Testis (tissue), 3 donors: ENCODE data around the gene ANO9. TPM values are rescaled to one million over a fixed set of nuclear protein-coding genes. Genes with fewer than 3 reads are reported as not detected.
"Not testable (repeated sequence)": the region's sequence is repeated elsewhere in the genome, so short reads cannot be mapped to it uniquely, and the experiment has no call there.

Experiments used
- DNase-seq: peaks from one replicate; pipeline ENCODE4 v3.0.0-alpha.2; 2019
- H3K27ac ChIP-seq, 2 donors: fragments of 200-600 bp; sonication (generic); one replicate each; pipeline ENCODE4 v1.5.1; 2019
- H3K27me3 ChIP-seq: fragments of 200-600 bp; sonication (generic); one replicate; pipeline ENCODE4 v1.5.1; 2019
- H3K36me3 ChIP-seq: fragments of 200-600 bp; sonication (generic); one replicate; pipeline ENCODE4 v1.5.1; 2017; ENCODE audit warnings: low read depth; ENCODE audit errors: missing control alignments
- H3K4me1 ChIP-seq: fragments of 200-600 bp; sonication (generic); one replicate; pipeline ENCODE4 v1.5.1; 2019
- H3K4me3 ChIP-seq, 2 donors: fragments of 200-600 bp; sonication (generic); one replicate each; pipeline ENCODE4 v1.5.1; 2017 to 2019
- H3K9me3 ChIP-seq: fragments of 200-600 bp; sonication (generic); one replicate; pipeline ENCODE4 v1.5.1; 2017
- CTCF ChIP-seq, 3 experiments: fragments of 450-650 bp in 2 of 3; fragments of 200-600 bp in 1 of 3; sonication (generic) in 1 of 3; IDR thresholded peaks; one replicate each; pipeline ENCODE4 v1.5.1; 2016 to 2019; ENCODE audit warnings: antibody characterized with exemption in 3 of 3, mild to moderate bottlenecking in 2 of 3, moderate library complexity in 1 of 3
- POLR2A ChIP-seq: fragments of 450-650 bp; IDR thresholded peaks from one replicate; pipeline ENCODE4 v1.6.1; 2017; ENCODE audit warnings: antibody characterized with exemption, mild to moderate bottlenecking, moderate library complexity
- WGBS, 2 donors: methylation state at CpG; one replicate each; pipeline ENCODE4 v1.1.5; 2018; 5-methylcytosine and 5-hydroxymethylcytosine counted together
- intact Hi-C: fragments of 100-400 bp; cut with DNase I; formaldehyde crosslinking; loops from one replicate; pipeline ENCODE4 v1.15.1; 2023; ENCODE audit warnings: low total_unique reads
- polyA plus RNA-seq: library from polyadenylated mRNA; stranded (reverse); fragments of 350-450 nt; fragmentation: Illumina TruSeq; extraction: RNeasy Lipid Tissue Mini Kit (QIAGEN cat#74804); gene quantifications from one replicate; pipeline ENCODE4 v1.2.3, GENCODE V29; 2014; ENCODE audit warnings: low read depth, low replicate concordance; ENCODE audit not compliant: insufficient read depth
- total RNA-seq, 2 donors: library from RNA; depleted of rRNA; stranded (reverse); fragments of >200 nt; gene quantifications; one replicate each; pipeline ENCODE4 v1.2.3, GENCODE V29; 2016

ANO9 gene
- total and polyA plus RNA-seq, 3 donors from 2014 or later: 1.6 to 2.9 (median 1.9) TPM

DNA sequence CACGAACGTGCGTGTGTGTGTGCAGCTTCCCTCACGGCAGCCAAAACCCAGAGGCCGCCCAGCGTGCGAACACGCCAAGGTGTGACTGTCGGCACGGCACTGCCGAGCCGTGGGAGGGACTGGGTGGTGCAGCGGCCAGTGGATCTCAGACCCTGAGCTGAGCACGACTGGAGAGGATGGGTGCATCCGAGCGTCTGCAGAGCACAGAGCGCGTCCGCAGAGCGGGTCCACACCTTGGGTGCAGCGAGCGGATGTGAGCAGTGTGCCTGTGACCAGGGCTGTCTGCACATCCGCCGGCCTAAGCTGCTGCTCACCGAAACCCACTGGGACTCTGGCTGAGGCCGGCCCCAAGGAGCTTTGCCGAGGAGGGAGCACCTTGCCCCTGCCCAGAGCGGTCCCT lies 31.0 kb upstream of the ANO9 start:
- no peaks in the 10 kb centered on the region for H3K36me3 ChIP-seq
- 85 to 92% methylated on average over 12 to 28 of the region's 28 CpGs for WGBS, 2 donors
- H3K4me3 ChIP-seq: no peak overlapping the region
- no peak for TF ChIP-seq CTCF (IDR thresholded peaks at IDR 0.05)
- no peak for TF ChIP-seq POLR2A
- no peak overlapping the region for H3K27ac ChIP-seq
- no peak for DNase-seq
- H3K27me3 ChIP-seq: no peaks in the 10 kb centered on the region
- intact Hi-C loops: no loop called here
- peaks cover 22% of the 10 kb centered on the region for H3K4me1 ChIP-seq
- H3K9me3 ChIP-seq: no peaks in the 10 kb centered on the region

DNA sequence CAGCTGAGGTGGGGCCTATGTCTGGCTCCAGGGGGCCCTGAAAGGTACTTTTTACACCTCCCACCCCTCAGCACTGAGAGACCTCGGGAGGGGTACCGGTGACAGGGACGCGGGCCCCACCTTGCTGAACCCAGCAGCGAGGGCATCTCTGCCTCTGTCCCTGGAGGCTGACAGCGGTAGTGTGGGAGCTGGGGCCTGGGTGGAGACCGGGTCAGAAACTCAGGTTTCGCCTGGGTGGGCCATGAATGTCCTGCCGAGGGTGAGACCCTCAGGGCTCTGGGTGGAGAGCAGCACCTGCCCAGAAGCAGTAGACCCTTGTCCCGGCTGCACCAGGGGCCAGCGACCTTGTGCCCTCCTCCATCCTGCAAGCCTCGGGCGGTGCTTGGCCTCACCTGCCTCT lies 30.5 kb upstream of the ANO9 start:
- H3K4me1 ChIP-seq: peaks cover 21% of the 10 kb centered on the region
- intact Hi-C loops: no loop called here
- H3K27me3 ChIP-seq: no peaks in the 10 kb centered on the region
- TF ChIP-seq POLR2A: no peak
- H3K36me3 ChIP-seq: no peaks in the 10 kb centered on the region
- H3K9me3 ChIP-seq: no peaks in the 10 kb centered on the region
- DNase-seq: no peak
- 91 to 93% methylated on average over 3 to 13 of the region's 13 CpGs for WGBS, 2 donors
- no peak overlapping the region for H3K4me3 ChIP-seq
- no peak overlapping the region for H3K27ac ChIP-seq

DNA sequence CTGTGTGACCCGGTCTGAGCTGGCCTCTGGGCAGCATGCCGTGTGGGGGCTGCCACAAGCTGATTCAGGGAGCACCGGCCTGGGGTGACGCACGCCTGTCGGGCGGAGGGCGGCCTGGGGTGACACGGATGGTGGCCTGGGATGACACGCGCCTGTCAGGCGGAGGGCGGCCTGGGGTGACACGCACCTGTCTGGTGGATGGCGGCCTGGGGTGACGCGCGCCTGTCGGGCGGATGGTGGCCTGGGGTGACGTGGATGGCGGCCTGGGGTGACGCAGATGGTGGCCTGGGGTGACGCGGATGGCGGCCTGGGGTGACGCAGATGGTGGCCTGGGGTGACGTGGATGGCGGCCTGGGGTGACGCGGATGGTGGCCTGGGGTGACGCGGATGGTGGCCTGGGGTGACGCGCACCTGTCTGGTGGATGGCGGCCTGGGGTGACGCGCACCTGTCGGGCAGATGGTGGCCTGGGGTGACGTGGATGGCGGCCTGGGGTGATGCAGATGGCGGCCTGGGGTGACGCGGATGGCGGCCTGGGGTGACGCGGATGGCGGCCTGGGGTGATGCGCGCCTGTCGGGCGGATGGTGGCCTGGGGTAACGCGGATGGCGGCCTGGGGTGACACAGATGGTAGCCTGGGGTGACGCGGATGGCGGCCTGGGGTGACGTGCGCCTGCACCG lies 29.8 kb upstream of the ANO9 start:
- Histone ChIP-seq H3K27me3 (no peaks in the 10 kb centered on the region), H3K9me3 (no peaks in the 10 kb centered on the region), H3K4me3 (no peak overlapping the region), H3K27ac (no peak overlapping the region), H3K4me1 (peaks cover 18% of the 10 kb centered on the region), H3K36me3 (no peaks in the 10 kb centered on the region)
- 91 to 95% methylated on average over 54 to 61 of the region's 61 CpGs for WGBS, 2 donors
- TF ChIP-seq CTCF (IDR thresholded peaks at IDR 0.05) (no peak), POLR2A (no peak)
- DNase-seq: no peak
- intact Hi-C loops: no loop called here

DNA sequence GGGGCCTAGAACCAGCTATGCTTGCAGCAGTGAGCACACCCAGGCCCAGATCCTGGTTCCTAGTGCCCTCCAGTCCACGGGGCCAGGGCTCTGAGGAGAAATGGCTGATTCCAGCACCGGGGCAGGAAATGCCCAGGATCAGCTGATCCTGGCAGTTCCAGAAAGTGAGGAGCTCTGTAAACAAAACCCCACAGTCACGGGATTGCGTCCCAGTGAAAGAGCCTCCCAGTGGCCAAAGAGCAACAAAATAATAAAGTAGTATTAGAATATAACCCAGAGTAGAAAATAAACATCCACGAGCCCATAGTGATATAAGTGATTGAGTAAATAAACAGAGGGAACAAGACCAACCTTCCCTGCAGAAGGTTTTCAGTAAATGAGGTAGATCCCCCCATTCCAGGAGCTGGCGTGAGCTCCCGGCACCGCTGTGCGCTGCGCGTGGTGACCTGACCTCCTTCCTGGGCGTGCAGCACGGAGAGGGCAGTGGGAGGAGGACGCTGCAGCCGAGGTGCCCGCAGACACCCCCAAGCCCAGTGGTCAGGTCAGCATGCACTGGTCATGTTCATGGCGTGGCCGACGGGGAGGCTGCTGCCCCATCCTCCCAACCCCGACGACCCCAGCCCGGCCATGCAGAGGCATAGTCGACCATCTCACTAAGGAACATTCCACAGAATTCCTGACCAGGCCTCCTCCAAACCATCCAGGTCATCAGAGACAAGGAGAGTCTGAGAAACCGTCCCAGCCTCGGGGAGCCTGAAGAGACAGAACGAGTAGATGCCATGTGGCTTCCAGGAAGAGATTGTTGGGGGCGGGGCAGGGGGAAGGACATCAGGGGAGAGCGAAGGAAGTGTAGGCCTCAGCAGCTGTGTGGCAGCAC lies 28.1 kb upstream of the ANO9 start:
- H3K4me3 ChIP-seq: no peak overlapping the region
- H3K4me1 ChIP-seq: peaks cover 18% of the 10 kb centered on the region
- H3K27me3 ChIP-seq: no peaks in the 10 kb centered on the region
- no peaks in the 10 kb centered on the region for H3K36me3 ChIP-seq
- peak overlapping the region; percentile 66 to 90 for H3K27ac ChIP-seq
- intact Hi-C loops: no loop called here
- TF ChIP-seq CTCF (IDR thresholded peaks at IDR 0.05): peak in 2 of 3 experiments; percentile 21 to 32
- no peak for TF ChIP-seq POLR2A
- 49 to 52% methylated on average over 20 to 28 of the region's 28 CpGs for WGBS, 2 donors
- DNase-seq: peak; percentile 81
- H3K9me3 ChIP-seq: no peaks in the 10 kb centered on the region

- H3K27me3 ChIP-seq, DNase-seq, H3K9me3 ChIP-seq, H3K36me3 ChIP-seq, intact Hi-C loops, H3K4me3 ChIP-seq: not testable (repeated sequence)
- Histone ChIP-seq H3K4me1 (peaks cover 18% of the 10 kb centered on the region), H3K27ac (peak overlapping the region; percentile 66 to 90)
- WGBS, 2 donors: 46 to 55% methylated on average over 17 to 19 of the region's 19 CpGs
Observed at GRCh38 chr11:469026-469683, 27.3 kb upstream of the ANO9 start.
